ENCODE results near the gene CORO2A. TPM values are rescaled to one million over a fixed set of nuclear protein-coding genes. Genes with fewer than 3 reads are reported as not detected.

The CORO2A gene
- total RNA-seq, 4 donors from 2014 or later = 2.8 to 4.6 (median 4.2) TPM

DNA sequence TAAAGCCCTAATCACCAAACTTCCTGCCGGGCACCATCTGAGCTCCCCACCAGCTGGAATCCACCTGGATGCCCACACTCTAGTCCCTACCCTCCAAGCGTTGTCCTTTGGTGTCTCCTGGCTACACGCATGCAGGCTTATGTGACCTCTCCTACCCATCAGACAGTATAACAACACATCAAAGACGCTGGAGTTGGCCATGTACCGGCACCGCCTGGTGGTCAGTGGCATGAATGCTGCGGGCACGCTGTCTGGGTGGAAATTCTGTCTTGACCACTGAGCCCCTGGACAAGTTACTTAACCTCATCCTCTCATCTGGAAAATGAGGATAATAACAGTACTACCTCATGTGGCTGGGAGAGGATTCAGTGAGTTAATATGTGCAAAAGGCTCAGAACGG lies 23.4 kb upstream of the CORO2A start:
- no peaks in the 10 kb centered on the region for H3K9me3 ChIP-seq
- H3K4me3 ChIP-seq = no peak overlapping the region
- H3K27me3 ChIP-seq = no peaks in the 10 kb centered on the region
- intact Hi-C loops (cut with DNase I; ENCODE audit: low total_unique reads) = no loop called here
- no peak for DNase-seq
- no peaks in the 10 kb centered on the region for H3K4me1 ChIP-seq
- TF ChIP-seq POLR2A (IDR thresholded peaks at IDR 0.05) = no peak
- TF ChIP-seq, protein P1, sequence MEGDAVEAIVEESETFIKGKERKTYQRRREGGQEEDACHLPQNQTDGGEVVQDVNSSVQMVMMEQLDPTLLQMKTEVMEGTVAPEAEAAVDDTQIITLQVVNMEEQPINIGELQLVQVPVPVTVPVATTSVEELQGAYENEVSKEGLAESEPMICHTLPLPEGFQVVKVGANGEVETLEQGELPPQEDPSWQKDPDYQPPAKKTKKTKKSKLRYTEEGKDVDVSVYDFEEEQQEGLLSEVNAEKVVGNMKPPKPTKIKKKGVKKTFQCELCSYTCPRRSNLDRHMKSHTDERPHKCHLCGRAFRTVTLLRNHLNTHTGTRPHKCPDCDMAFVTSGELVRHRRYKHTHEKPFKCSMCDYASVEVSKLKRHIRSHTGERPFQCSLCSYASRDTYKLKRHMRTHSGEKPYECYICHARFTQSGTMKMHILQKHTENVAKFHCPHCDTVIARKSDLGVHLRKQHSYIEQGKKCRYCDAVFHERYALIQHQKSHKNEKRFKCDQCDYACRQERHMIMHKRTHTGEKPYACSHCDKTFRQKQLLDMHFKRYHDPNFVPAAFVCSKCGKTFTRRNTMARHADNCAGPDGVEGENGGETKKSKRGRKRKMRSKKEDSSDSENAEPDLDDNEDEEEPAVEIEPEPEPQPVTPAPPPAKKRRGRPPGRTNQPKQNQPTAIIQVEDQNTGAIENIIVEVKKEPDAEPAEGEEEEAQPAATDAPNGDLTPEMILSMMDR (IDR thresholded peaks at IDR 0.05) = peak in 1 of 4 experiments; percentile 3
- H3K27ac ChIP-seq = no peak overlapping the region
- no peaks in the 10 kb centered on the region for H3K36me3 ChIP-seq

DNA sequence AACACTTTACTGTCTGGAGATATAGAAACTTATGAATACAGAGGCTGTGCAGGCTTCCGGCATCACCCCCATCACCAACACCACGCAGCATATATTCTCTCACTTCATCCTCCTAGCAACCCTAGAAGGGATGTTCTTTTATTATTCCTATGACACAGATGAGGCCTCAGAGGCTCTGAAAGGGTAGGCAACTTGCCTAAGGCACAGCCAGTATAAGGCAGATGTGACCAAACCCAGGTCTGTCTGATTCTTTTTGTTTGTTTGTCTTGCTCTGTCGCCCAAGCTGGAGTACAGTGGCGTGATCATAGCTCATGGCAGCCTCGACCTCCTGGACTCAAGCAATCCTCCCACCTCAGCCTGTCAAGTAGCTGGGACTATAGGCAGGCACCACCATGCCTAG lies 22.8 kb upstream of the CORO2A start:
- Histone ChIP-seq H3K27ac (no peak overlapping the region), H3K9me3 (no peaks in the 10 kb centered on the region), H3K4me3 (no peak overlapping the region), H3K4me1 (no peaks in the 10 kb centered on the region), H3K36me3 (no peaks in the 10 kb centered on the region), H3K27me3 (no peaks in the 10 kb centered on the region)
- no peak for DNase-seq
- no peak for TF ChIP-seq POLR2A (IDR thresholded peaks at IDR 0.05)
- TF ChIP-seq, protein P1 (IDR thresholded peaks at IDR 0.05) = no peak
- intact Hi-C loops (cut with DNase I; ENCODE audit: low total_unique reads) = no loop called here

- no peaks in the 10 kb centered on the region for H3K27me3 ChIP-seq
- no peaks in the 10 kb centered on the region for H3K4me1 ChIP-seq
- no peak overlapping the region for H3K4me3 ChIP-seq
- no peaks in the 10 kb centered on the region for H3K36me3 ChIP-seq
- no peak for DNase-seq
- TF ChIP-seq POLR2A (IDR thresholded peaks at IDR 0.05) = no peak
- TF ChIP-seq, protein P1 (IDR thresholded peaks at IDR 0.05) = no peak
- no peaks in the 10 kb centered on the region for H3K9me3 ChIP-seq
- intact Hi-C loops (cut with DNase I; ENCODE audit: low total_unique reads) = no loop called here
- no peak overlapping the region for H3K27ac ChIP-seq
These were observed 22.4 kb upstream of the CORO2A start for GRCh38 chr9:98214811-98215210.

DNA sequence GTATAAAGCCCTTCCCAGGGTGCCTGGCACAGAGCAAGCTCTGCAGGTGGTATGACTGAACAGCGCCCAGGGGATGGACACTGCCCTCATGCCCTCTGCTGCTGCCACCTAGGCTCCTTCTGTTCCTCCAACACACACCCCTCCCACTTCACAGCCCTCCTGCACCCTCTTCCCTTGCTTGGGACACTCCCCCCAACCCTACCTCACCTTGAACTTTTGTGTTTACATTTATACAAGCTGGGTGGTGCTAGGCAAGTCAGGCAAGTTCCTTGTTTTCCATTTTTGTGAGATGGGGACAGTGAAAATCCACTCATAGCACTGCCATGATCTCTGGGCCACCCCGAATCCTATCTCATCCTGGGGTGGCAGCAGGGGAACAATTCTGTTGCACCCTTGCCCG lies 18.8 kb upstream of the CORO2A start:
- intact Hi-C loops (cut with DNase I; ENCODE audit: low total_unique reads) = no loop called here
- H3K27ac ChIP-seq = no peak overlapping the region
- H3K27me3 ChIP-seq = no peaks in the 10 kb centered on the region
- no peaks in the 10 kb centered on the region for H3K9me3 ChIP-seq
- DNase-seq = no peak
- no peaks in the 10 kb centered on the region for H3K4me1 ChIP-seq
- no peak overlapping the region for H3K4me3 ChIP-seq
- H3K36me3 ChIP-seq = no peaks in the 10 kb centered on the region
- no peak for TF ChIP-seq POLR2A (IDR thresholded peaks at IDR 0.05)
- TF ChIP-seq, protein P1 (IDR thresholded peaks at IDR 0.05) = no peak

DNA sequence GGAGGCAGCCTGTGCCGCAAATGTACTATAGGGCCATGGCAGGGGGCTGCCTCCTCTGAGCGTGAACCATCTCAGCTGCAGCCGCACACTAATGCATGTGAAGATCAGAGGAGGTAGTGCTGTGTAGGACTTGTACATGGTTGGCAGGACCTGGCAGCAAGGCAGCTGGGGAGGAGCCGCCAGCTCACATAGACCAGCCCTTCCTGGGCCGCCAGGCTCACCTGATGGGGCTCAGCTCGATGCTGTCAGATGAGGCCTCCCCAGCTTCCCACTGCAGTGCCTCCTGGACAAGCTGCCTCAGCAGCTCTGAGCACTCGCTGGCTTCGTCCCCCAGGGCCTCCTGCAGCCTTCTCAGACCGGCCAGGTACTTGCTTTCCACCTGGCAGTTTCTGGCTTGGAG lies 18.0 kb upstream of the CORO2A start:
- no peaks in the 10 kb centered on the region for H3K9me3 ChIP-seq
- no peak overlapping the region for H3K4me3 ChIP-seq
- TF ChIP-seq POLR2A (IDR thresholded peaks at IDR 0.05) = no peak
- TF ChIP-seq, protein P1 (IDR thresholded peaks at IDR 0.05) = no peak
- no peaks in the 10 kb centered on the region for H3K4me1 ChIP-seq
- H3K27ac ChIP-seq = no peak overlapping the region
- H3K27me3 ChIP-seq = no peaks in the 10 kb centered on the region
- no peak for DNase-seq
- no peaks in the 10 kb centered on the region for H3K36me3 ChIP-seq
- intact Hi-C loops (cut with DNase I; ENCODE audit: low total_unique reads) = no loop called here
